ENCODE measurements around the gene REEP3. TPM values are rescaled to one million over a fixed set of nuclear protein-coding genes. Genes with fewer than 3 reads are reported as not detected.
"Not testable (repeated sequence)": the region's sequence is repeated elsewhere in the genome, so short reads cannot be mapped to it uniquely, and the experiment has no call there.

The REEP3 gene
- total RNA-seq, 2 donors from 2014 or later: 57.0 to 67.2 TPM

DNA sequence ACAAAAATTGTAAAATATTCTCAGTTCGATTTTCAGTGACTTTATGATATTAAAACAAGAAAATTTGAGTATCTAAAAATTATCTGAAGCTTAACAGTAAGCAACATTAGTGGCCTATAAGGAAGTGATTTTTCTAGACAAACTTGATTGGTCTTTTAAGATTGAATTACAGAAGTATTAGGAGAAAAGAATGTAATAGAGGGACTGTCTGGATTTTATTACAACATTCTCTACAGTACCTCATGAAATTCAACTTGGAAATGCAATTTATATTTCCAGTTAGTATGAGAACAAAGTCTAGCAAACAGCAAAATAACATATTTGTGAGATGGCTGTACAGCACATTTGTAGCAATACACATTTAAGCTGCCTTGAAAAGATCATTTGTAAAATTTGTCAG is 18.8 kb downstream of the REEP3 start:
- intact Hi-C loops (cut with DNase I): no loop called here
- DNase-seq (ENCODE audit: low spot score): no peak

DNA sequence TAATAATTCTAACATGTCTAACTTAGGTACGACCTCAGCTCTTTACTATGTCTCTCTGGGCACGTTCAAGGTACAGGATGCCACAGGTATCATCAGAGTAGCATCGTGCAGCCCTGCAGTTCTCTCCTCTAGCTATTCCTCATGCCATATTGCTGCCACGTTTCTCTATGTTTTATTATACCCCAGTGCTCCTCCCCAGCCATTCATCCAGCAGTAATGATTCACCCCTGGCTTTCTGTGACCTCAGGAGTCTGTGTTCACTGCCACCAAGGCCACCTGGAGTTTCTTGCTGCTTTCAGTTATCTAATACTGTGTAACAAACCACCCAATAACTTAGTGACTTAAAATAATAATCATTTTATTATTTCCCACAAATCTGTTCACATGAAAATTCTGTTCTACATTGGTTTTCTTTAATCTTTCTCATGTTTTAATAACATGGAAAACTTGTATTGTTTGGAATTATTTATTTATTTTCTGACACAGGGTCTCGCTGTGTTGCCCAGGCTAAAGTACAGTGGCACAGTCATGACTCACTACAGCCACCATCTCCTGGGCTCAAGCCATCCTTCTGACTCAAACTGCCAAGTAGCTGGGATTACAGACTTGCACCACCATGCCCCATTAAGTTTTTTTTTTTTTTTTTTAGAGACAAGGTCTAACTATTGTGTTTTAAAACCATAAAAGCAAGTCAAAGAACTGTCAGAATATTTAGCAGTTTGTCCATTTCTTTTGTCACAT is 21.8 kb downstream of the REEP3 start:
- DNase-seq (ENCODE audit: low spot score): no peak
- intact Hi-C loops (cut with DNase I): no loop called here

DNA sequence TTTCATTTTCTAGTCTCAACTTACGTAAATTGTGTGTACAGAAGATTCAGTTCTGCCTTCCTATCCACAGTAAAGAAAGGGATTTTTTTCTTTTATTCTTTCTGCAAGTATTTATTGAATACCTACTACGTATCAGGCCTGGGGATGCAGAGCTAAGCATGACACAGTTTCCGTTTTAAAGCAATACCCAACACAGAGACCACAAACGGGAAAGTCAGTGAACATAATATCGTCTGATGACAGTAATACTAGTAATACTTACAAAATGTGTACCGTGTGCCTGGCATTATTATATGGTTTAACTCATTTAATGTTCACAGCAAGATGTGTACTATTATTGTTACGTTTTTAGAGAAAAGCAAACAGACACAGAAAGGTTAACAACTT is 22.4 kb downstream of the REEP3 start:
- DNase-seq (ENCODE audit: low spot score): no peak
- intact Hi-C loops (cut with DNase I): no loop called here

DNA sequence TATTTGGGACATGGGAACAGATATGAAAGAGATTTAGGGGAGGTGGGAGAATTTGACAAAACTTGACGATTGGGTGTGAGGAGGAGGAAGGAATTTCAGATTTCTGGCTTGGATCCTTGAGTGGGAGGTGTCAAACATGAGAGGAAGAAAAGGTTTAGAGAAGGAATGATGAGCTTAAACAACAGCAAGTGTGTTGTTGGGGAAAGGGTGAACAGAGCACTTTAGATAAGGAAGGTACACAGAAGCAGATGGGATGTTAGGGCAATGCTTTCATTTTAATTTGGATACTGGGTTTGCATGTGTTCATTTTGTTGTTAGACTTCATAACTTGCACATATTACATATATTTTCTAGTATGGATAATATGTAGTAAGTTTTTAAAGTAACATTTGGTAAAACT is 23.2 kb downstream of the REEP3 start:
- DNase-seq (ENCODE audit: low spot score): no peak
- intact Hi-C loops (cut with DNase I): no loop called here

GRCh38 chr10:63547628-63548360 is 26.6 kb downstream of the REEP3 start:
- DNase-seq (ENCODE audit: low spot score): no peak
- intact Hi-C loops (cut with DNase I): no loop called here

DNA sequence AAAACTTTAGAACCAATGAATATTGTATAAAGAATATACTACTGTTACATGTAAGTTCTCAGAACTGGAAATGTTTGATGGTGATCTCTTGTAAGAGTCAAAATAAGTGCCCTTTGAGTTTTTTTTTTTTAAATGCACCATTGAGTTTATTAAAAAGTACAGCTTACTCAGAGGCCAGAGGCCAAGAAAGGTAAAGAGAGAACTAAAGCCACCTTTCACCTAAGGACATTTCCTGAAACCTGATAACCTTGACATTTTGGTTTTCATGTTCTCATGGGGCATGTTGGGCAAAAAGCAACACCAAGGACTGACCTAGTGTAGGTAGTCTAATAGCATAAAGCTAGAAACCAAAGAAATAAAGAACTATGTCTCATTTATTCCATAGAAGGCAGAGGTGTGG is 27.7 kb downstream of the REEP3 start:
- intact Hi-C loops (cut with DNase I): no loop called here

DNA sequence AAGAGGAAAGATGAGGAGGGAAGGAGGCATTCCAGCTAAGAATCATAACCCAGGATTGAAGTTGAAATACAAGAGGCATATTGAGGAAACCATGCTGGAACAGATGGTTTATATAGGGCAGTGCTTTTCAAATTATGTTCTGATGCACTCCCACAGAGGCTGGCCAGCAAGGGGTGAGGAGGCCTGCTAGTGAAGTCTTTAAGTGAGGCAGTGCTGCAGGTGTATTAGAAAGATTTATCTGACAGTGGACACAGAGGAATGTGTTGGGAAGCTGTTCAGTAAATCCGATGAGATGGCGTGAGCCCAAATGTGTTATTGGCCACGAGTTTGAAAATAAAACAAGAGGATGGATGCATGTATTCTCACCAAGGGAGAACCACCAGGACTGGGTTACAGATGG is 28.6 kb downstream of the REEP3 start:
- intact Hi-C loops (cut with DNase I): no loop called here
- DNase-seq (ENCODE audit: low spot score): no peak

More for the DNA sequence above, 27.7 kb downstream of the REEP3 start:
- no peak for DNase-seq (ENCODE audit: low spot score)

DNA sequence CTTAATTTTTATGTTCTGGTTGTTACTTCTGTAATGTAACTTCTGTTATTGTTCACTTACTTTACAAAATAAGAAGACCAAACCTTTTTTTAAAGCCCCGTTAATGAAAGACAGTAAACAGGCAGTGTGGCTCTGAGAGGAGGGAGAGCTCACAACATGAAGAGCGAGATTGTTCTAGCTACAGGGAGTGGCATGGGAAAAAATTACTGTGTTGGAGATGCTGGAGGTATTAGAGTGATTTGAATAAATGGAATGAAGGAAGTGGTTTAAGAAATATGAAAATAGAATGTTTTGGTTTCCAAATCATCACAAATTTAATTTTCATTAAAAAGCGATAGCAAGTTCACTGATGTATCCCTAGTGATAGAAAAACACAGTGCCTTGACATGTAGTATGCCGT is 31.8 kb downstream of the REEP3 start:
- intact Hi-C loops (cut with DNase I): no loop called here
- no peak for DNase-seq (ENCODE audit: low spot score)

DNA sequence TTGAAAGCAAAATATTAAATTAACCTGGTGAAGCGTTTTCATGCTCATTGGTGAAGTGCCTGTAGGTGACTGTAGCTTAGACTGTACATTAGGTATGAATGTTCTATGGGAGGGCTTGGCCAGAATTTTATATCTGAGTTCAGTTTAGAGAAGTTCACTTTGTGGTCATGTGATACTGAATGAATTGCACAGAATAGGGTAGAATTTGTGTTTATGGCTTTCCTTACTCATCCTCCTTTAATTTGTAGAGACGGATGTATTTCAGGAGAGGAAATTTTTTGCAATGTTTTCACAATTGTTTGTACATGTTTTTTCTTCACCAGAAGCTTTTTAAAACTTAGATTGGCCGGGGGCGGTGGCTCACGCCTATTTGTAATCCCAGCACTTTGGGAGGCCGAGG is 32.3 kb downstream of the REEP3 start:
- intact Hi-C loops (cut with DNase I): no loop called here
- DNase-seq (ENCODE audit: low spot score): no peak

DNA sequence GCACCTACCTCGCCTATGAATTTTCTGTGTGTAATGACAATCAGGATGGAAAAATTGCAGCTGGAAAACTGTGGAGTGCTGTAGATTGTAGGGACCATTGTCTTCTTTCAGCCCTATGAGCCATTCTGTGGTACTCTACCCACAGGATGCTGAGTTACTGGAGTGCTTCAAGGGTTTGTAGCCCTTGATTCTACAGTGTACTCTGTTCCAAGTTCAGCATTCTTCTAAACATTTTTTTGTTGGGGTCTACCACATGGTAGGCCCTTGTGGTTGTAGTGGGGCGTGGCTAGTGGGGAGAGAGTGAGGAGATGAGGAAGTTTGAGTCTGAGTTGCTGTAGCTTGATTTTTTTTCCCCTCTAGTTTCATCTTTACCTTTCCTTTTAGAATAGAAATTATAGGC is 33.5 kb downstream of the REEP3 start:
- intact Hi-C loops (cut with DNase I): no loop called here
- no peak for DNase-seq (ENCODE audit: low spot score)

DNA sequence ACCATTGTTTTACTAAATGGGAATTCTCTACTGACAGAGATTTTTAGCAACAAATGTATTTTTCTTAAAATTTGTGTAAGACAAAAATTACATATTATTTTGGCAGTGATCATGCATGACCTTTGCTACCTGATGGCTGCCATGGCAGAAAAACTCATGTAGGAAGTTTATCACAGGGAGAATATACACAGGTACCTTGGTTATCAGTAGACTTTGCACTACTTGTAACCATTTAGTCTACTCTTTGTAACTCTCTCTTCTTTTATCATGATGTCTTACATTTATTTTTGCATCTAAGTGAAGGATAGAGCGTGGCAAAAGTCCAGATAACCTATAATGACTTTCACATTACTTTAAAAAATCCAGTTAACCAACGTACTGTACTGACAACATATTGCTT is 34.1 kb downstream of the REEP3 start:
- intact Hi-C loops (cut with DNase I): no loop called here
- DNase-seq (ENCODE audit: low spot score): no peak

DNA sequence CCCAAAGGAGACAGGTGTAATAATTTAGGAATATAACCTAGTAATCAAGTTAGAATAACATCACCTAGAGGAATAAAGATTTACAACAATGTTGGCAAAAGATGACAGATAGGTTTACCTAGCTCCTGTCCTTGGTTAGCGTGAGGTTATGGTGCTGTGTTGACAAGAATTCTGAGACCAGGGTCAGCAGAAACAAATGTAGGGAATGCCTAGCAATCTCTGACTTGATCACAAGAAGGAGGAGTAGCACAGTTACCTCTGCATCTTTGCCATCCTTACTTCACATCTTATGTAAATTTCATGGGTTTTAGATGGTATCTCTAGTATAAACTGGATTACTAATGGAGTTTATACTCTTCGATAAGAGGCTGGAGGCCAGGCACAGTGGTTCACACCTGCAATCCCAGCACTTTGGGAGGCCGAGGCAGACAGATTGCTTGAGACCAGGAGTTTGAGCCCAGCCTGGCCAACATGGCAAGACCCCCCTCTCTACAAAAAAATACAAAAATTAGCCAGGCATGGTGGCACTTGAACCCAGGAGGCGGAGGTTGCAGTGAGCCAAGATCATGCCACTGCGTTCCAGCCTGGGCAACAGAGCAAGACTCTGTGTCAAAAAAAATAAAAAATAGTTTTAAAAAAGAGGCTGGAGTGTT is 37.1 kb downstream of the REEP3 start:
- intact Hi-C loops (cut with DNase I): no loop called here
- no peak for DNase-seq (ENCODE audit: low spot score)

- intact Hi-C loops (cut with DNase I): no loop called here
- DNase-seq (ENCODE audit: low spot score): no peak
Observed at GRCh38 chr10:63561341-63561740, 40.1 kb downstream of the REEP3 start.

DNA sequence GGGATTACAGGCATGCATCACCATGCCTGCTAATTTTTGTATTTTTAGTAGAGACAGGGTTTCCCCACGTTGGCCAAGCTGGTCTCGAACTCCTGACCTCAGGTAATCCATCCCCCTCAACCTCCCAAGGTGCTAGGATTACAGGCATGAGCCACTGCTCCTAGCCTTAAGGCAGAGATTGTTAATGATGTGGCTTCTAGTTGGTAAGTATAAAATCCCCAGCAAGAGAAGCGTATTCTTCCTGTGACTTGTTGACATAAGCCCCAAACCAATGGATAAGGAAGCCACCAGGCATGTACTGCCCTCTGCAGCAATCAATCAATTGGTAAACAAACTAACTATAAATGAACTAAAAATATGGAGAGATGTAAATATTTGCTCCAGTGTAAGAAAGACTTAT is 41.2 kb downstream of the REEP3 start:
- DNase-seq (ENCODE audit: low spot score): no peak
- intact Hi-C loops (cut with DNase I): no loop called here

GRCh38 chr10:63562857-63563256 is 41.7 kb downstream of the REEP3 start:
- intact Hi-C loops (cut with DNase I): no loop called here
- DNase-seq (ENCODE audit: low spot score): no peak

- DNase-seq (ENCODE audit: low spot score): no peak
- intact Hi-C loops (cut with DNase I): no loop called here
Observed at GRCh38 chr10:63563623-63564022, 42.4 kb downstream of the REEP3 start.

- DNase-seq (ENCODE audit: low spot score); intact Hi-C loops (cut with DNase I): not testable (repeated sequence)
Observed at GRCh38 chr10:63564731-63565130, 43.5 kb downstream of the REEP3 start.

DNA sequence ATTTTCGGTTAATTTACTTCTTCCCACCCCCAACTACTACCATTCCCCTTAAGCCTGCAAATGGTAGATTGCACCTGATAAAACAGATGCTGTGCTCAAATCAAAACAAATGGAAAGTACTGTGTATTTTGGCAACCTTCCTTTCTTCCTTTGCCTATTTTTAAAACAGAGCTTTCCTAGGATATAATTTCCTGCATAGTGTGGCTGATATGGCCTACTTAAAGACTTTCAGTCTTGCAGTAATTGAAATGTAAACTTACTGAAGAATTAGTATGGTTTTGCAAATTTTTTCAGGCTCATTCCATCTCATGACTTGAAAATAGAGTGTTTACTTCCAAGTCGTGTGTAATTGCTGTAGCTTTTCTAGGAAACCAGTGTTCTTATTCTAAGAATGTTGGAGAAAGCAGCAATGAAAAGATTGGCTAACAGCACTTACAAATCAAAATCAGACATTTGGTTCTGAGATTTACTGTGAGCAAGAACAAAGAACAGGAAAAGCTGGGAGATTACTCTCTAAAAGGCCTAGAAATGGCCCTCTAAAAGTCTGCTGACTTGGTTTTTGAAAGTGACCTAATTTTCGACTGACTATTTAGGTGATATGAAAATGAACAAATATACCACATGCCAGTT is 52.0 kb downstream of the REEP3 start:
- DNase-seq (ENCODE audit: low spot score): no peak
- intact Hi-C loops (cut with DNase I): no loop called here

GRCh38 chr10:63574011-63574410 is 52.8 kb downstream of the REEP3 start:
- intact Hi-C loops (cut with DNase I): no loop called here
- DNase-seq (ENCODE audit: low spot score): no peak

DNA sequence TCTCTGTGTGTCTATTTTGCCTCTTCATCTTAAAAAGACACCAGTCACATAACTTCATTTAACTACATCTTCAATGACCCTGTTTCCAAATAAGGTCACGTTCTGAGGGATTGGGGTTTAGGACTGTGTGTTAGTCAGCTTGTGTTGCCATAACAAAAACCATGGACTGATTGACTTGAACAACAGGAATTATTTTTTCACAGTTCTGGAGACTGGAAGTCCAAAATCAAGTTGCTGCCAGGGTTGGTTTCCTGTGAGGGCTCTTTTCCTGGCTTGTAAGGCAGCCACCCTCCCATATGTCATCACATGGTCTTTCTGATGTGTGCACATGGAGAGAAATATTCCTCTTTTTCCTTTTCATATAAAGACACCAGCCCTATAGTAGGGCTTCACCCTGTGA is 55.3 kb downstream of the REEP3 start:
- DNase-seq (ENCODE audit: low spot score): no peak
- intact Hi-C loops (cut with DNase I): no loop called here

Data from posterior vena cava (tissue), 2 donors.